Ishikawa (cell line): ENCODE data around the gene NCR3LG1.

Experiments
- CEBPB ChIP-seq: IDR thresholded peaks from 2 replicates; pipeline ENCODE4 v1.6.1; 2012
- EGR1 ChIP-seq: IDR thresholded peaks from 2 replicates; pipeline ENCODE4 v1.6.1; 2012
- EP300 ChIP-seq: IDR thresholded peaks from 2 replicates; pipeline ENCODE4 v1.6.1; 2012; ENCODE audit warnings: borderline replicate concordance
- MAX ChIP-seq: IDR thresholded peaks from 2 replicates; pipeline ENCODE4 v1.6.1; 2012
- NFIC ChIP-seq: IDR thresholded peaks from 2 replicates; pipeline ENCODE4 v1.6.1; 2012
- RAD21 ChIP-seq: IDR thresholded peaks from 2 replicates; pipeline ENCODE4 v1.6.1; 2012; ENCODE audit warnings: low read depth
- REST ChIP-seq: IDR thresholded peaks from 2 replicates; pipeline ENCODE4 v1.6.1; 2012; ENCODE audit warnings: low read depth, mild to moderate bottlenecking
- TAF1 ChIP-seq: IDR thresholded peaks from 2 replicates; pipeline ENCODE4 v1.6.1; 2012; ENCODE audit warnings: low read depth, mild to moderate bottlenecking
- TEAD4 ChIP-seq: IDR thresholded peaks from 2 replicates; pipeline ENCODE4 v1.6.1; 2012
- YY1 ChIP-seq: IDR thresholded peaks from 2 replicates; pipeline ENCODE4 v1.6.1; 2012; ENCODE audit warnings: low read depth

- TF ChIP-seq EGR1 (no peak), TEAD4 (no peak), EP300 (no peak), REST (no peak), MAX (no peak), YY1 (no peak), TAF1 (no peak), RAD21 (no peak), CEBPB (no peak), NFIC (no peak)
These were observed 44.0 kb downstream of the NCR3LG1 start for GRCh38 chr11:17395554-17395961.
